HG03558 (cell line): Measurements from ENCODE around the gene RB1.

Experiments
- ATAC-seq: cut with Tn5 transposase; IDR thresholded peaks from one replicate; pipeline ENCODE4 v1.9.1; 2021; ENCODE audit warnings: moderate number of reproducible peaks; ENCODE audit not compliant: unreplicated experiment; ENCODE audit errors: extremely low read depth

Gene RB1

DNA sequence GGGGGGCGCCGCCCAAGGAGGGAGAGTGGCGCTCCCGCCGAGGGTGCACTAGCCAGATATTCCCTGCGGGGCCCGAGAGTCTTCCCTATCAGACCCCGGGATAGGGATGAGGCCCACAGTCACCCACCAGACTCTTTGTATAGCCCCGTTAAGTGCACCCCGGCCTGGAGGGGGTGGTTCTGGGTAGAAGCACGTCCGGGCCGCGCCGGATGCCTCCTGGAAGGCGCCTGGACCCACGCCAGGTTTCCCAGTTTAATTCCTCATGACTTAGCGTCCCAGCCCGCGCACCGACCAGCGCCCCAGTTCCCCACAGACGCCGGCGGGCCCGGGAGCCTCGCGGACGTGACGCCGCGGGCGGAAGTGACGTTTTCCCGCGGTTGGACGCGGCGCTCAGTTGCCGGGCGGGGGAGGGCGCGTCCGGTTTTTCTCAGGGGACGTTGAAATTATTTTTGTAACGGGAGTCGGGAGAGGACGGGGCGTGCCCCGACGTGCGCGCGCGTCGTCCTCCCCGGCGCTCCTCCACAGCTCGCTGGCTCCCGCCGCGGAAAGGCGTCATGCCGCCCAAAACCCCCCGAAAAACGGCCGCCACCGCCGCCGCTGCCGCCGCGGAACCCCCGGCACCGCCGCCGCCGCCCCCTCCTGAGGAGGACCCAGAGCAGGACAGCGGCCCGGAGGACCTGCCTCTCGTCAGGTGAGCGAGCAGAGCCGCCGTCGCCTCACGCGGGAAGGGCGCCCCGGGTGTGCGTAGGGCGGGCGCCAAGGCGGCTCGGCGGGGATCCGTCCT, at the start of gene RB1:
Gene RB1, plus strand, starts transcription at position 393 of the 784 bp plus-strand sequence. Its CDS starts 162 bp downstream, at position 555.
- peak; percentile 39 for ATAC-seq

DNA sequence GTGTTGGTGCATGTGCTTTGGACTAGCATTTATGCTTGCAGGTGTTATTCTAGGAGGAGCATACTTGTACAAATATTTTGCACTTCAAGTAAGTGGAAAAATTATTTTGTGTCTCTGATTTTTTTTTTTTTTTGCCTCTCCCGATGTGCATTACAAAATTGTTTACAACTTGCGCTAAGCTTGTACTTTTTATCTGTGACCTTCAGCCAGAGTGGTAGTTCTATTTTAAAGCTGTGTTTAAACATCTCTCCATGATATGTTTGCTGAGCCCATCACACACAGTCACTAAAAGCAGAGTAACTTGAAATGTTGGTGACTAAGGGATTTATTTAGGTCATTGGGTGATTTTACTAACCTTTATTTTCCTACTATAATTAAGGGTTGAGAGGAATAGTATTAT, 49.7 kb upstream of the RB1 start:
- no peak for ATAC-seq

DNA sequence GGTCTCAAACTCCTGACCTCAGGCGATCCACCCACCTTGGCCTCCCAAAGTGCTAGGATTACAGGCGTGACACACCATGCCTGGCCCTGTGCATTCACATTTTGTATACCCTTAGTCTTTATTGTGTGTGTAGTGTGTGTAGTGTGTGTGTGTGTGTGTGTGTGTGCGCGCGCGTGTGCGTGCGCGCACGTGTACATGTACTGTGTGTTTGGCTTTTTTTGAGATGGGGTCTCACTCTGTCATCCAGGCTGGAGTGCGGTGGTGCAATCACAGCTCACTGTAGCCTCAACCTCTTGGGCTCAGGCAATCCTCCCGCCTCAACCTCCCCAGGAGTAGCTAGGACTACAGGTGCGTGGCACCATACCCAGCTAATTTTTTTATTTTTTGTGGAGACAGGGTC, 48.5 kb upstream of the RB1 start:
- no peak for ATAC-seq

DNA sequence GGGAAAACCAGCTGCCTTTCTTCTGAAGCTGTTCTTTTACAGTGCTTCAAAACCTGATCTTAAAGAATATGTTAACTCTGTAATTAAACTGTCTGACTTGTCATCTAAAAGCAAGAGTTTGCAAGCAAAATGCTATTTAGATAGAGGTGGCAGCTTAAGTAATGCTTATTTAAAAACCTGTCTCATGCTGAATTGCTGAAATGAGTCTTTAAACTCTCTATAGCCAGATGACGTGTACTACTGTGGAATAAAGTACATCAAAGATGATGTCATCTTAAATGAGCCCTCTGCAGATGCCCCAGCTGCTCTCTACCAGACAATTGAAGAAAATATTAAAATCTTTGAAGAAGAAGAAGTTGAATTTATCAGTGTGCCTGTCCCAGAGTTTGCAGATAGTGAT, 47.6 kb upstream of the RB1 start:
- no peak for ATAC-seq

DNA sequence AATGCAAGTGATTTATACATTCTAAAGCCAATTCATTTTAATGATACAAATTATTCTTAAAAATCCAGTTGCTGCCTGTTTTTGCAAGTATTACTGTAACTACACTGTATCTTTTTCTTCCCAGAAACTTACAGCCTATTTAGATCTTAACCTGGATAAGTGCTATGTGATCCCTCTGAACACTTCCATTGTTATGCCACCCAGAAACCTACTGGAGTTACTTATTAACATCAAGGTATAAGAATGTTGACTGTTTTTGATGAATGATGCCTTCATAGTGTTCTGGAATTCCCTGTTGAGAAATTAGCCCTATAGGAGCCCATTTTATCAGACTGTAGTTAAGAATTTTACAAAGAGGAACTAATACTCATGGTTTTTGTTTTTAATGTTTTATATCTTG, 45.5 kb upstream of the RB1 start:
- ATAC-seq = no peak

DNA sequence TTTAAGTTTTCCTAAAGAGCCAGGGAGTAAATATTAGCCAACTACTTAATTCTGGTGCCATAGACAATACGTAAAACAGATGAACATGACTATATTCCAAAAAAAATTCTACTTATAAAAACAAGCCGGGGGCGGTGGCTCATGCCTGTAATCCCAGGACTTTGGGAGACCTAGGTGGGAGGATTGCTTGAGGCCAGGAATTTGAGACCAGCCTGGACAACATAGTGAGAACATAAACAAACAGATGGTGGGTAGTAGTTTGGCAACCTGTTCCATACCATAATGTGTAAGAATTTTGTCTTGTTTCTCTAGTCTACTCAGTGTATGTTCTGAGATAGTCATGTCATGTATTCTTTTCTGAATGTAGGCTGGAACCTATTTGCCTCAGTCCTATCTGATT, 45.1 kb upstream of the RB1 start:
- no peak for ATAC-seq

DNA sequence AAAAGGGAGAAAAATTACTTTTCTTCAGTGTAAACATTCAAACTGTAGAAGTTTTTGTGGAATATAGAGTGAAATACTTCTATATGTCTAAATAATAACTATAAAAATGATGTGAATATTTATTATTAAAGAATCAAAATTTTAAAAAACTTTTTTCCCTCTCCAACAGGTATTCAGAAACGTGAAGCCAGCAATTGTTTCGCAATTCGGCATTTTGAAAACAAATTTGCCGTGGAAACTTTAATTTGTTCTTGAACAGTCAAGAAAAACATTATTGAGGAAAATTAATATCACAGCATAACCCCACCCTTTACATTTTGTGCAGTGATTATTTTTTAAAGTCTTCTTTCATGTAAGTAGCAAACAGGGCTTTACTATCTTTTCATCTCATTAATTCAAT, 42.6 kb upstream of the RB1 start:
- no peak for ATAC-seq

DNA sequence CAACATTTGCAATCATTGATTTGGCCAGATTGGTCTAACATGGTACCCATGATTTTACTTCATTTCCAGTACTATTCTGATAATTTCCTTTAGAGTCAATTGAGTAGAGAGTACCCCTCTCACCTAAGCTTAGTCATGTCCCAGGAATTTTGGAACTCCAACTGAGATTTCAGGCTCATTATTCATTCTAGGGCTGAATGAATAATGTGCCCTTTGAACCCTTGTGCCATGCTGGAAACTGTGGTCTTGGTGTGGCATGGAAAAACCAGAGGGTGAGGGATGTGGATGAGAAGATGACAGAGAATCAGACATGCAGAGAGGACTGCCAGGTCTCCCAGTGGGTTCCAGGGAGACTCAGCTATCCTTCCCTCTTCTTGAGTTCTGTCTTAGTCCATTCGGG, 40.4 kb upstream of the RB1 start:
- no peak for ATAC-seq

DNA sequence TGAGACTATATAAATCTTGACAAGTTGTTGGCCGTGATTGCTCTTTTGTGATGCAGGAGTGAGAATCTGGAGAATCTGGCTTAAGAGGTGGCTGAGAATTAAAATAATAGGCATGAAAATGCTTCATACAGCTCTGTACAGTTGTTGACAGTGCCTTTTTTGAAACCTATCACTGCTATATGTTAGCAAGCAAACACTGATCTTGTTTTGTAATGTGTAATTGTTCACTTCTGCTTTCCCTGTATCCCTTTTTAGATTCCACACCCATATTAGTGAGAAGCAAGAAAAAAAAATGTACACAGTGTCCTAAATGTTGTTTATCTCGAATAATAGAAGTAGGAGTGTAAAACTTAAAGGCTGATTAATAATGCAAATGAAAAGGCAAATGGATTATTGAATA, 39.5 kb upstream of the RB1 start:
- ATAC-seq = no peak

DNA sequence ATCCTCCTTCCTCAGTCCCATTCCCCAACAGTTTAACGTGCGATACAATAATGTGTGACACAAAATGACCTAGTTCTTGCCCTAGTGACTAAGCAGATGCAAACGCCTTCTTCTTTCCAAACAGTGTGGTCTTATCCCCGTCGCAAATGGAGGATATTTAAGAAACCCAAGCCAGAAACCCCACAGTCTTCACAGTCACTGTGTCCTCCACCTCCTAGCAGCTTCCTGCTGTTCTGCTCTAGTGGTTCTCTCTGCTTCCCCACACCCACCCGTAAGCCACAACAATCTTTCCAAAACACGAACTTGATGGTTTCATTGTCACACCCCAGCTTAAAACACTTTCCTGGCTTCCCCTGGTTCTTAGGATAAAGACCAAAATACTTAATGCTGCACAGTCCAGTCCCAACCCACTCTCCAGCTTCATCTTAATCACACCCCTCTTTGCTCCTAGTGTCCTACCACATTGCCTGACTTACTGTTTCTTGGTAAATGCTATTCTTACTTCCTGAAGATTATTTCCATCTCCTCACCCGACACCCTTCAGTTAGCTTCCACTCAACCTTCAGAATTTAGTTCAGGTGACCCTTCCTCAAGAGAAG, 38.2 kb upstream of the RB1 start:
- no peak for ATAC-seq

DNA sequence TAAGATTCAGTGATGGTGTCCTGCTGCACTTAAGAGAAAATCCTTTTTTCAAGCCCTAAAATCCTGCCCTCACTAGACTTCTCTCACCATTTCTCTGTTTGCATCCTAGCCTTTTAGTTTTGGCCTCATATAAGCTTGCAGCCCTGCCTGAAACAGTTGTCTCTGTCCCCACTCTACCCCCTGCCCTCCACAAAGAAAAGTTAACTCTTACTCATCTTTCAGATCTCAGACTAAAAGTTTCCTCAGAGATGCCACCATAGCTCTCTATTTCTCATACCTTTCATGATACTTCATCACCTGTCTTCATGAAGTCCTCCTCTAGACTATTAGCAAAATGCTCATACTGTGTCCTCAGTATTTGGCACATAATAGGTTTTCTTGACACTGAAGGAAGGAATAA, 37.4 kb upstream of the RB1 start:
- no peak for ATAC-seq

DNA sequence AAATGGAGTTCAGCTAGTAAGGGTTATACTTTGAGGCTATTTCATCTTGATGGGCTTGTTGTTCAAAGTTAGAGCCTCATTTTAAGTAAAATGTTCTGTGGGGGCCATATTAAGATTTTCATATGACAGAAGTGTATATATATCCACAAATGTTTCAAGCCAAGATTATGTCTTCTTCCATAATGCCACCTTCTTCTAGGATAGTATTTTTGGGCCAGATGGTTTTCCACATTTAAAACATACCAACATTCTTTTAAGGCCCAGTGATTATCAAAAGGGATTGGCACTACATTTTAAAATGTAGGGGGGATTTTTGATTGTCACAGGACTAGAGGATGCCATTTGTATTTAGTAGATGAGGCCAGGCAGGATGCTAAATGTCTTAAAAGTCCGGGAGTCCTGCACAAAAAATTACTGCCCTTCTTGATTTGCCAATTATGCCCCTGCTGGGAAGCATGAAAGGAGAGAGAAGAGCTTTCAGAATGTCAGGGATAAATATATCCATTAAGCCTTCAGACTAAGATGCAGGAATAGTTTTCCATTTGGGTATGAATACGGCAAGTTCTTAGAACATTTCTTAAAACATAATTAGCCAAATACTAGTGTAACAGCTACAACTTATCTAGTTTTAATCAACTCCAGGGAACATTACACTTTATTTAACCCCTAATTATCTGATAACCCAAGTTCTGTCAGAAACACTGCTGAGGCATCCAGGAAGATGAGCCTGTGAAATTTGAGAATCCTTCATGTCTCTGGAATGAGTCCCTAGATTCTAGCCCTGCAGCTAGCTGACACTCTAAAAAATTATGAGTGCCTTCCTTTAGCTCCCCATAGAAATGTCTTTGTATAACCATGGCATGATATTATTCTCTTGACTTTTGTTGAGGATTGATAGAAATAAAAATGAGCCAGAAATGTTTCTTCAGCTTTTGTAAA, 36.6 kb upstream of the RB1 start:
- ATAC-seq = no peak

DNA sequence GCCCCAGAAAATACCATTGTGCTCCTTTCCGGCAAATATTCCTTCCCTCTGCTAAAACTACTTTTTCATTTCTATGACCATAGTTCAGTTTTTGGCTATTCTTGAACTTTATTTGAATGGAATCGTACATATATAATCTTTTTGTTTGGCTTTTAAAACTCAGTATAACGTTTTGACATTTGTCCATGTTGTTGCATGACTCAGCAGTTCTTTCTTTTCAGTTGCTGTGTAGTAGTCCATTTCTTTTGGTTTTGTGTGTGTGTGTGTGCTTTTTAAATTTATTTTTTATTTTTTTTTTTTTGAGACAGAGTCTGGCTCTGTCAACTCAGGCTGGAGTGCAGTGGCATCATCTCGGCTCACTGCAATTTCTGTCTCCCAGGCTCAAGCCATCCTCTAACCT, 35.5 kb upstream of the RB1 start:
- no peak for ATAC-seq

DNA sequence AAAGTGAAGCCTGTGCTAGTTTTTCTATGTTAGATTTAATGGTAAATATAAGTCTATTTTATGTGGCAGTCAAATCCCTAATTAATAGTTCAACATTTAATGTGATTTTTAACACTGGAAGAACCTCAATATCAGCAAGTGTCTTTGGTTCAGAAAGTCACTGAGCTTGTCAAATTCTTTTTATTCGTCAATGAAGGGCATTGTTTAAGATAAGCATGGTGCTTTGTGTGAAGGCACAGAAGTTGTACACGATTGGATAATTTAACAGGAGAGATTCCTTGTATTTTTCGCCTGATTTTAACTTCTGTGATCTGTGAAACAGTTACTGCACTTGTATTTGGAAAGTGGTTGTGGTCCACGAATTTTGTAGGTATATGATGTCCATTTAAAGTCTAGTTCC, 30.2 kb upstream of the RB1 start:
- ATAC-seq = no peak

DNA sequence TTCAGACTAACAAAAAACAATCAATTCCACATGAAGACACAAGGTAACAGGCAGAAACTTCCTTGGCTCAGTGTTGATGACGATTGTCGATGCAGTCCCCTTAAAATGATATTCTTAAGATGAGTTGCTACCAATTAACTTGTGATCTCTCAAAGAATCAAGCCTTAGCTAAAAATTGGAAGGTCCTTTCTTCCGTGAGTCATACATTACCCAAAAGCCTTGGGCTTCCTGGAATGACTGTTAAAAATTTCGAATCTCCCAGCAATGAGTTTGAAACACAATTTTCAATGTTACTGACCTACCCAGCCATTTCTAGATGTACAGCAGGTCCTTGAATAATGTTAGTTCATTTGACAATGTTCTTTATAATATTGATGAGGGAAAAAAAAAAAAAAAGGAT, 28.0 kb upstream of the RB1 start:
- no peak for ATAC-seq

DNA sequence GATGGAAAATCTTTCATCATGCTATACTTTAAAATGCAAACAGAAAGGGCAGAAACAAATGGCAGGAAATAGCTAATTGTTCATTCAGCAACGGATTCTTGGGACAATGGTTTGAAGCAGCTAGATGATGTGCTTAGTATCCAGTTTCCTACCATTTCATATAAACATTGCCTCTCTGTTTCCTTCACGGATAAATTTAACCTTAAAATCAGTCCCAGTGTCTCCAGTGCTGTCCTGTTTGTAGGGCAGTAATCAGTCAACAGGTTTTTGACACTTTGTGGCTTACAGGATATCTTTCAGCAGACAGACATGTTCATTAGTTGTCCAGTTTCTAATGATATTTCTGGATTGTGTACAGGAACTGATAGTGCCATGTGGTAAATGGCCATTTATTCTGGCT, 24.7 kb upstream of the RB1 start:
- ATAC-seq = no peak

DNA sequence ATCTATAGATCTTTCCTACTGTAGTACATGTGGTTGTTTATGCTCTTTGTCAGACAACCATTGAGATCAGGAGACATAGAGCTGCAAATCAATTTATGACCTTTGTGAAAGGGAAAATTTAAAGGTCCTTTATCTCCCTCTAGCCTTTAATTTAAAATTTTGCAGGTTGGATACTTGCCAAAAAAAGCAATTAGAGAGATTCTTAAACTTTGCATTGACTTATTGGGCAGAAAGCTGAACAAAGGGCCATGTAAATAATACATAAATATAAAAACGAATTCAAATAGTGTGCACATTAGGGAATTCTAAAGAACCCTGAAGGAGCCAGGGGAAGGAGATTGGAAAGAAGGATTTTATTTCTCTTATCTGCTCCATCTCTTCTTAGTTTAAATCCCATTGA, 22.0 kb upstream of the RB1 start:
- no peak for ATAC-seq

DNA sequence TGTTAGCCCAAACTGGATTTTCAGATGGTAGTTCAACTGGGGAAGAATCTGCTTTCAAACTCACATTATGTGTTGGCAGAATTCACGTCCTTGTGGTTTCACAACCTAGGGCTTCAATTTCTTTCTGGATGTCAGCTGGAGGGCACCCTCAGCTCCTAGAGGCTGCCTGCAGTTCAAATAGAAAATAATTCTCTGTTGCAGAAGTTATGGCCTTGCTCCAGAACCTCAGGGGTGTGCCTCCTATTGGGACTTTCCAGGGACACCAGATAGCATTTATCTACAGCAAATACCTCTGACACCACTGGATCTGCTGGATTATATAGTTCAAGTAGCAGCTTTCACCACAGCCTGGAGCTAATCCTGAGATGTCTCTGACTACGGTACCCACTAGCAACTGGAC, 11.8 kb upstream of the RB1 start:
- ATAC-seq = no peak

DNA sequence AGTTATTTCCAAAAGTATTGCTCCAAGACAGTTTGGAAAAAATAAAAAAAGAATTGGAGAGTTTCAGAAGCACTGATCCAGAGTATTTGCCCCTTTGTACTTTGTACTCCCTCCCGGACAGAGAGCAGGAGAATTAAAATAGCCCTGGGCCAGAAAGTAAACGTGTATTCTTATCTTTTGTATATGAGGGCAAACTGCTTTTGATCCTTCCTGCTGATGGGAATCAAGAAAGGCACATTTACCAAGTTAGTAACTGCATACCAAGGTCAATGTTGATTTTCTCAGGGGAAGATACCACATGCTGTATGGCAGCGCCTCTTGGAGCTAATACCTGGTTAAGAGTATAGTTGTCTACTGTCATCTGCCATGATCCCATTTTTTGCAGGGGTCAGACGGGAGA, 10.9 kb upstream of the RB1 start:
- ATAC-seq = no peak

DNA sequence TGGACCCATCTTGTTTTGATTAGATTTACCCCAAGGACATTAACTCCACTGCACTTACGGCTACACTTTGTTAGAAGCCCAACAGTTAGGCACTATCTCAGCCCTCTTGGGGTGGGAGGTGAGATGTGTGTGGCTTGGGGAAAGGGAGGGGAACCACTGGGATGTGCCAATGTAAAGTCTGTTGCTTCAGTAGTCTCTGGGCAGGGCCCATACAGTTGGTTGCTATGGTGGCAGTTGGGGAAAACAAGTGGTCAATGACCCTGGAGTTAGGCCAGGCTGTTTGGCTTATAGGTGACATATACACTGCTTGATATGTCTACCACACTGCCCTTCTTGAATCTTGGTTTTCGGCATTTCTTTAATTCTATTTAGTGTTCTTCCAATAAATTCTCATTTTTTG, 8.9 kb upstream of the RB1 start:
- ATAC-seq = no peak

DNA sequence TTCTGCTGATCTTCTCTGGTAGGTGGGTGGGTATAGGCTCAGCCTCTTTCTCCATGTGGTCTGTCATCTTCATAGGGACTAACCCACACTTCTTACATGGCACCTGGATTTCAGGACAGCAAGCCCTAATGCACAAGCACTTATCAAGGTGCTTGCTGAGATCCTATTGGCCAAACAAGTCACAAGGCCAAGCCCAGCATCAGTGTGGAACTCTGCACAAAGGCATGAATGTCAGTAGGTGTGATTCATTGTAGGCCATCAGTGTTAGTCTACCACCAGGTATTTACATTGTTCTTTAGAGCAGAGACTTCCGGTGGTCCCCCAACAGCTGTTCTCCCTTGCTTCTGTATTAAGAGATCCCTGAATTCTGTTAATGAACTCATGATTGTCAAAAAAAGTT, 8.3 kb upstream of the RB1 start:
- no peak for ATAC-seq
